GM18858 (cell line): ENCODE data around the gene HDHD5.

Experiments used
- ATAC-seq: cut with Tn5 transposase; IDR thresholded peaks from one replicate; pipeline ENCODE4 v1.9.1; 2021; ENCODE audit not compliant: unreplicated experiment

The HDHD5 gene

GRCh38 chr22:17120711-17121232 lies 38.3 kb downstream of the HDHD5 start:
- ATAC-seq: no peak

DNA sequence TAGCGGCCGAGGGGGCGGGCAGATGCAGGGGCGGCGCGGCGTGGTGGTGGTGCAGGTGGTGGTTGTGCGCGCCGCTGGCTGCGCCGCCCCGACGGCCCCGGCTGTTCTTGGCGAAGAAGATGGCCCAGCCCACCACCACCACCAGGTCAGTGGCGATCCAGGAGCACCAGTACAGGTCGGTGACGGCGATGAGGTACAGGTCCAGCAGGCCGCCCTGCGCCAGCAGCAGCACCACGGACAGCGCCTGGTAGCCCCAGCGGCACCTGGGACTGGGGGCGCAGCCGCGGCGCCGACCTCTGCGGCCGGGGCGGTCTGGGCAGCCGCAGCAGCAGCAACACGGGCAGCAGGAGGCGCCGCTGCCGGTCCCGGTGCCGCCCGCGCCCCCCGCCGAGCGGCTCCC lies 38.8 kb downstream of the HDHD5 start:
- ATAC-seq: no peak

- ATAC-seq: no peak
Observed at GRCh38 chr22:17119481-17120202, 39.4 kb downstream of the HDHD5 start.

DNA sequence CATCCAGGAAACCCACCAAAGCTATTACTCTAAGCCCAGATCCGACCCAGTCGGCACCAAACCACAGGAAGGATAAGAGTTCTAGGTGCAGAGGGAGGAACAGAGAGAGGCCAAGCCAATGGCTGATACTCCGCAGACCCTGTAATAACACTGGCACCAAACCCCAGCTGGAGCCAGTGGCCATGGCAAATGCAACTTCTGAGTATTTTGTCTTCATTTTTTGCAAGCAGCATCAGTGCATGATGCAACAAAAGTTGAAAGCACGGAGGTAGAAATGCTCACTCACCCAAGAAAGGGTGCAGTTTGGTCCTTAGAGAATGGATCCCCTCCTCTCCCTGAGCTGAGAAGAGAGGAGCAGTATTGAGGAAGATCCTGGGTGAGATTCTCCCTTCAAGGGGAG lies 40.7 kb downstream of the HDHD5 start:
- ATAC-seq: no peak

- no peak for ATAC-seq
Observed at GRCh38 chr22:17117890-17118289, 41.2 kb downstream of the HDHD5 start.

GRCh38 chr22:17117400-17117799 lies 41.7 kb downstream of the HDHD5 start:
- ATAC-seq: no peak

- no peak for ATAC-seq
Observed at GRCh38 chr22:17116572-17117330, 42.3 kb downstream of the HDHD5 start.

DNA sequence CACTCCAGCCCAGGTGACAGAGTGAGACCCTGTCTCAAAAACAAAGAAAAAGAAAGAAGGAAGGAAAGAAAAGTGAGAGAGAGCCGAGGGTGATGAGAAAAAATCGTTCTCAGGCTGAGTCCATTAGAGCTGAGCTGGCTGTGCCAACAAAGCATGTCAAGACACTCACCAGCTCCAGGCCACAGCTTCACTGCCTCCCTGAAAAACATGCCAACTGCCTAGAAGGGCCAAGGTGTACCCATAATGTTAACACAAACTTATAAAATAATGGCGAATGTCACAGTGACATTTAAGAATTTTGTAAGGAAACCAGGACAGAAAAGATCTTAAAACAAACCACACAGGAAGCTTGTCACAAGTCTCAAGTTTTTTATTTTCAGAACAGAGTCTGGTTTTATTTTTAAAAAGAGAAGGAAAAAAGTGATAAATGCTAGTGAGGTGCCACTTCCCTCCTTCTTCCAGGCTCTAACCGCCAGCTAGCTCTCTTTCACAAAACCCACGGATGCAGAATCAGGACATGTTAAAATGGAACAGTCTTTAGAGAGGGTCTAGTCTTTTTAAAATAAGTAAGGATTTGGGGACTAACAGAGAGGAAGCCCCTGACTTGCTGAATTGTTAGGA lies 43.0 kb downstream of the HDHD5 start:
- no peak for ATAC-seq

DNA sequence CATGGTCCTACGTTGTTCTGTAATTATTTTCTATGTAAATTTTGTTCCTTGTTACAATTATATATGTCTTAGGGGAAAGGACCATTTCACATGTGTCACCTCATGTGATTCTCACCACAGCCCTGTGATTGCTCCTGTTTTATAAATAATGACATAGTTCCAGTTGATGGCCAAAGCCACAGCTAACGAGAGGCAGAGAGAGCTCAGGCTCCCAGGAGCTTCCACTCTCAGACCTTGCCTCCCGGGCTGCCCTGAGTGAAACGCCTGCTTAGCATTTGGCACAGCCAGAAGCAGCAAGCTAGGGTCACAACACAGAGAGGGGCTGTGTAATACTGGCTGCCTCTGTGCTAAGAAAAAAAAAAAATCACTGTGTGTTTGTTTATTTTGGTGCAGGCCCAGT lies 43.8 kb downstream of the HDHD5 start:
- ATAC-seq: no peak

- ATAC-seq: no peak
Observed at GRCh38 chr22:17114898-17115235, 44.2 kb downstream of the HDHD5 start.

DNA sequence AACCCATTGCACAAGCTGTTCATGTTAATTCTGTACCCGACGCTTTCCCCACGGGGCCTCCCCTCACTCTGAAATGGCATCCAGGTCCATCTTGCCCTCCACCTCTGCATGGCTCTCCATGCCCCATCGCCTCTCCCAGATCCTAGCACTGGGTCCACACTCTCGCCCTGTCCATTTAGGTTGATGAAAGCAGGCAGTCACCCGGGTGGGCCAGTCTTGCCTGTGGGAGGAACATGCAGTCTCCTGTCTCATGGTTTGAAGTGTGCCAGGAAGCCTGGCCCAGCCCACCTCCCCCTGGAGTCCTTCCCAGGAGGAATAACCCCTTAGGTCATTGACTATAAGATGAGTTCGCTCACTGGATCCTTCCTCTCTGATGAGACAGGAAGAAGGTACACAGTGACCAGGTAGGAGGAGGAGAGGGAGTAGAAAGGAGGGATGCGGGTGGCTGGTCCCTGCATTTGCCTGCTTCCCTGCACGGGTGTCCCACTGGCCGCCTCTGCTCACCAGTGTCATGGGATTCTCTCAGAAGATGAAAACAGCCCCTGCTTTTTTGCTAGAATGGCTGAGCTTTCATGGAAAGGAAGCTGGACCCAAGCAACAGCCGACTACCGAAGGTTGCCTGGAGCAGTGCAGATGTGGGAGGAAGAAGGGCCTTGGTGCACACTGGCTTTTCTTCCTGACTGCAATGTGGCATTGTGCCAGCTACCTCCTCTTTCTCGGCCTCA lies 44.7 kb downstream of the HDHD5 start:
- no peak for ATAC-seq

GRCh38 chr22:17113600-17113999 lies 45.5 kb downstream of the HDHD5 start:
- ATAC-seq: no peak

DNA sequence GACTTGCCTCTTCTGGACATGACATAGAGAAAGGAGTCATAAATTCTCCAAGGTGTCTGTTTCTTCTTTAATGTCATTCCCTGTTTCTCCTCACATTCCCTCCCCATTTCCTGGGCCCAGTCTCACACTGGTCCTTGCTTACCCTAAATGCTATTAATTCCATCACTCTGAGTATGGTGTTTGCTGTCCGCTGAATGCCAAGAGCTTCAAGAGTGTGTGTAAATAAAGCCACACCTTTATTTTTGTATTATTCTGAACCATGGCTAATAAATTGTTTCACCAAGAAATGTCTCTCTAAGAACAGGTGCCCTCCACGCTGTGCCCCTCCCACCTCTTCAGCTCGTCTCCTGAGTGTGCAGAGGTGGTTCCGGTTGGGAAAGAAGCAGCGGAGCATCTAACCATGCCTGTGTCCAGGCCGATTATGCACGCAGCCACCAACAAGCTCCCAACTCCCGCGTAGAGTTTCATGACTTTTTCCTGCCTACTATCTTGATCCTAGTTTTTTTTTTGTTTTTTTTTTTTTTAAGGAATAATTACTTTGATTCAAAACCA lies 46.5 kb downstream of the HDHD5 start:
- ATAC-seq: no peak

- no peak for ATAC-seq
Observed at GRCh38 chr22:17110791-17111550, 48.1 kb downstream of the HDHD5 start.

- no peak for ATAC-seq
Observed at GRCh38 chr22:17109976-17110375, 49.1 kb downstream of the HDHD5 start.

DNA sequence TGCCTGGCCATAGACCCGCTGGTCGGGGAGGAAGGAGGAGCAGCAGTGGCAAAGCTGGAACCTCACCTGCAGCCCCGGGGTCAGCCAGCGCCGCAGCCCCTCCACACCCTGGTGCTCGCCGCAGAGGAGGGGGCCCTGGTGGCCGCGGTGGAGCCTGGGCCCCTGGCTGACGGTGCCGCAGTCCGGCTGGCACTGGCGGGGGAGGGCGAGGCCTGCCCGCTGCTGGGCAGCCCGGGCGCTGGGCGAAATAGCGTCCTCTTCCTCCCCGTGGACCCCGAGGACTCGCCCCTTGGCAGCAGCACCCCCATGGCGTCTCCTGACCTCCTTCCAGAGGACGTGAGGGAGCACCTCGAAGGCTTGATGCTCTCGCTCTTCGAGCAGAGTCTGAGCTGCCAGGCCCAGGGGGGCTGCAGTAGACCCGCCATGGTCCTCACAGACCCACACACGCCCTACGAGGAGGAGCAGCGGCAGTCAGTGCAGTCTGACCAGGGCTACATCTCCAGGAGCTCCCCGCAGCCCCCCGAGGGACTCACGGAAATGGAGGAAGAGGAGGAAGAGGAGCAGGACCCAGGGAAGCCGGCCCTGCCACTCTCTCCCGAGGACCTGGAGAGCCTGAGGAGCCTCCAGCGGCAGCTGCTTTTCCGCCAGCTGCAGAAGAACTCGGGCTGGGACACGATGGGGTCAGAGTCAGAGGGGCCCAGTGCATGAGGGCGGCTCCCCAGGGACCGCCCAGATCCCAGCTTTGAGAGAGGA lies 49.8 kb downstream of the HDHD5 start:
- ATAC-seq: no peak

- no peak for ATAC-seq
Observed at GRCh38 chr22:17108256-17109112, 50.6 kb downstream of the HDHD5 start.

DNA sequence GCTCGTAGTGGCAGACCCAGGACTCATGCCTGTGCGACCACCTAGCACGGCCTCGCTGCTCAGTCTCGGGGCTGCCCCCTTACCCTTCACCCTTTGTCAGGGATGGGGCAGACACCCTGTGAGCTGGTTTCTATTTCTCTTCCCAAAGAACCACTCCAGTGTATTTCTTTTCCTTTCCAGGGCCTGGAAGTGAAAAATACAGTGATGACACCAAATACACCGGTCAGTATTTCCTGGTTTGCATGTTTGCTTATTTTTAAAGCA lies 51.6 kb downstream of the HDHD5 start:
- no peak for ATAC-seq
